Measurements from ENCODE around the gene SPATA13. TPM values are rescaled to one million over a fixed set of nuclear protein-coding genes. Genes with fewer than 3 reads are reported as not detected.
A peak's percentile ranks its signal among the peaks of the same experiment; 100 is the strongest.

The SPATA13 gene
- total and polyA plus RNA-seq, 10 of the 15 experiments (the other 5 are each of a cell fraction or from before 2014, with no cell fraction given) = 2.4 to 11.1 (median 10.2) TPM

DNA sequence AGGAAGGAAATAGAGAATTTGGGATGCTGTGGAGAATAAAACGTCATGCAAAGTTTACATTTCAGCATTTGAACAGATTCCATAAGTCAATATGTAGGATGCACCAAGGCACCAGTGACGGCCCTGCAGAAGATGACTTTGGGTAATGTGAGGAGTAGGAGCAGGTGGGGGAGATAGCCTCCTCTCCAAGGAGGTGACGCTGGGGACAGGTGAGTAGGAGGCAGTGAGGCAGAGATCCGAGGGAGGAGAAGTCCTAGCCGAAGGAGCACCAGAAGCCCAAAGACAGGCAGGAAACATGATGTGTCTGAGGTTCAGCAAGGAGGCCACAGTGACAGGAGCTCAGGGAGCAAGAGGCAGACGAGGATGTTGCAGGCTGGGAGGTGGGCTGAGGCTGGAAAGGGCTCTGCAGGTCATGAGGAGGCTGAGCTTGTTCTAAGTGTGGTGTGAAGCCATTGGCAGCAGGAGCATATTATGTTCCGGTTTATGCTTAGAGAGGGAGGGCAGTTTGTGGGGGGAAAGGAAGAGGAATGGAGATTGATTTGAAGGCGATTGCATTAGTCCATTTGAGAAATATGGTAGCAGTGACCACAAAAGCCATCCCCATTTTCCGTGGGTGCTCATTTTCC, 93.1 kb downstream of the SPATA13 start:
- H3K9ac ChIP-seq (ENCODE audit: control insufficient read depth, insufficient read depth, low read length) = no peak overlapping the region
- ChIA-PET SMC1A (ENCODE audit: uncharacterized antibody, unreplicated experiment) (interaction anchor here (0.6 kb wide), 1 partner anchor 18 kb away, joined by 3 read pairs; no protein-coding TSS in a partner anchor), RAD21 (ENCODE audit: unreplicated experiment) (no interaction called here), POLR2A (interaction anchor here (0.6 kb wide), 1 partner anchor 16 kb away, joined by 3 read pairs; no protein-coding TSS in a partner anchor), CTCF (no interaction called here)
- H3K79me2 ChIP-seq (ENCODE audit: control insufficient read depth, insufficient read depth, low read length) = no peaks in the 10 kb centered on the region
- intact Hi-C loops (cut with micrococcal nuclease; ENCODE audit: unreplicated experiment) (no loop called here), in situ Hi-C loops (cut with MboI) (no loop called here)
- no peak for ATAC-seq
- no peak for FAIRE-seq
- no peak overlapping the region for H3K27ac ChIP-seq (ENCODE audit: control insufficient read depth, insufficient read depth)
- TF ChIP-seq, protein P1, sequence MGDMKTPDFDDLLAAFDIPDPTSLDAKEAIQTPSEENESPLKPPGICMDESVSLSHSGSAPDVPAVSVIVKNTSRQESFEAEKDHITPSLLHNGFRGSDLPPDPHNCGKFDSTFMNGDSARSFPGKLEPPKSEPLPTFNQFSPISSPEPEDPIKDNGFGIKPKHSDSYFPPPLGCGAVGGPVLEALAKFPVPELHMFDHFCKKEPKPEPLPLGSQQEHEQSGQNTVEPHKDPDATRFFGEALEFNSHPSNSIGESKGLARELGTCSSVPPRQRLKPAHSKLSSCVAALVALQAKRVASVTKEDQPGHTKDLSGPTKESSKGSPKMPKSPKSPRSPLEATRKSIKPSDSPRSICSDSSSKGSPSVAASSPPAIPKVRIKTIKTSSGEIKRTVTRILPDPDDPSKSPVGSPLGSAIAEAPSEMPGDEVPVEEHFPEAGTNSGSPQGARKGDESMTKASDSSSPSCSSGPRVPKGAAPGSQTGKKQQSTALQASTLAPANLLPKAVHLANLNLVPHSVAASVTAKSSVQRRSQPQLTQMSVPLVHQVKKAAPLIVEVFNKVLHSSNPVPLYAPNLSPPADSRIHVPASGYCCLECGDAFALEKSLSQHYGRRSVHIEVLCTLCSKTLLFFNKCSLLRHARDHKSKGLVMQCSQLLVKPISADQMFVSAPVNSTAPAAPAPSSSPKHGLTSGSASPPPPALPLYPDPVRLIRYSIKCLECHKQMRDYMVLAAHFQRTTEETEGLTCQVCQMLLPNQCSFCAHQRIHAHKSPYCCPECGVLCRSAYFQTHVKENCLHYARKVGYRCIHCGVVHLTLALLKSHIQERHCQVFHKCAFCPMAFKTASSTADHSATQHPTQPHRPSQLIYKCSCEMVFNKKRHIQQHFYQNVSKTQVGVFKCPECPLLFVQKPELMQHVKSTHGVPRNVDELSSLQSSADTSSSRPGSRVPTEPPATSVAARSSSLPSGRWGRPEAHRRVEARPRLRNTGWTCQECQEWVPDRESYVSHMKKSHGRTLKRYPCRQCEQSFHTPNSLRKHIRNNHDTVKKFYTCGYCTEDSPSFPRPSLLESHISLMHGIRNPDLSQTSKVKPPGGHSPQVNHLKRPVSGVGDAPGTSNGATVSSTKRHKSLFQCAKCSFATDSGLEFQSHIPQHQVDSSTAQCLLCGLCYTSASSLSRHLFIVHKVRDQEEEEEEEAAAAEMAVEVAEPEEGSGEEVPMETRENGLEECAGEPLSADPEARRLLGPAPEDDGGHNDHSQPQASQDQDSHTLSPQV (IDR thresholded peaks at IDR 0.05) = no peak
- TF ChIP-seq FOXM1 (IDR thresholded peaks at IDR 0.05; ENCODE audit: low read depth, low read length) = no peak
- H3K27me3 ChIP-seq (replicated peaks in 1 of 2; ENCODE audit: control insufficient read depth in 2 of 2, insufficient read depth in 2 of 2, low read length in 1 of 2) = no peaks in the 10 kb centered on the region
- no peaks in the 10 kb centered on the region for H4K20me1 ChIP-seq (ENCODE audit: control insufficient read depth, insufficient read depth)
- peak overlapping the region; percentile 76 for H2AFZ ChIP-seq (ENCODE audit: control insufficient read depth, low read depth, low read length)
- no peaks in the 10 kb centered on the region for H3K36me3 ChIP-seq (ENCODE audit: control insufficient read depth in 2 of 2, insufficient read depth in 2 of 2, low read length in 1 of 2)
- peaks cover 11% of the 10 kb centered on the region for H3K4me1 ChIP-seq (ENCODE audit: control insufficient read depth, insufficient read depth, low read length)
- no peak overlapping the region for H3K4me2 ChIP-seq (ENCODE audit: control insufficient read depth, insufficient read depth)
- no peak for DNase-seq (ENCODE audit: low read depth, low spot score)
- WGBS (ENCODE audit: insufficient coverage, insufficient replicate concordance, low lambda C conversion rate, missing lambda C conversion rate) = 27% methylated on average over 9 of the region's 9 CpGs
- BruUV-seq (replicated peaks) = no TSS peak
- no peak overlapping the region for H3K4me3 ChIP-seq
- no peaks in the 10 kb centered on the region for H3K9me3 ChIP-seq (replicated peaks; ENCODE audit: control insufficient read depth, insufficient read depth, low read length)

All from GM12878 (cell line).